ENCODE results near the gene PRMT7. TPM values are rescaled to one million over a fixed set of nuclear protein-coding genes. Genes with fewer than 3 reads are reported as not detected.

The PRMT7 gene
- total RNA-seq, 1 donor from 2014 or later, result 64.7 TPM

GRCh38 chr16:68374961-68375660 lies 64.3 kb downstream of the PRMT7 start:
- no peak for DNase-seq (ENCODE audit: low spot score)

DNA sequence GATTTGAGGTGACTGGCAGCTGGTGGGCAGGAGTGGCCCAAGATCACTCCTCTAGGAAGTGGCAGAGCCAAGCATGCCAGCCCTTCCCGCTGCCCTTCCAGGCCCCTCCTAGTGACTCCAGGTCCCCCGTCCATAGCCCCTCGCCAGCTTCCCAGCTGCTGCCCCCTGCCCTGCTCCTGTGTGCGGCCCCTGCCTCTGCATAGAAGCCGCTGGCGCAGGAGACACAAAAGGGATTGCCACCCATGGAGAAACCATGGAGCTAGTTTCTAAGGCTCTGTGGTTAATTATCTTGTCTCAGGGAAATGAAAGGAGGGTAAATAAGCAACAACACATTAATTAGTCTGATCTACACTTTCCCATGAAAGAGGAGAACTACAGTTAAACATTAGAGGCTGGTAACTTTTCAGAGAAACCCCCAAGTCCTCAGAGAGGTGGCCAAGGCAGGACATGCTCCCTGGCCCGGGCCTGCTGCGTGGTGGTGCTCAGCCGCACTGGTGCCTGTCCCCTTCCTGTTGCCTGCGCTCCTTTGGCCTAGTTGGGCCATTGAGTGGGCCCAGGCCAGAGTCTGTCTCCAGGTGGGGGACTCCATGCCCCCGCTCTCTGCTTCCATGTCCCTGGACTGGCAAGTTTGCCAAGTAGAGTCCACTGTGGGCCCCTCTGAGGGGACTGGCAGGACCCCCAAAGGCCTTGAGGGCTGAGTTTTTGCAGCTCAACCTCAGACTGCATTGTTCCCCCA lies 65.2 kb downstream of the PRMT7 start:
- no peak for DNase-seq (ENCODE audit: low spot score)

DNA sequence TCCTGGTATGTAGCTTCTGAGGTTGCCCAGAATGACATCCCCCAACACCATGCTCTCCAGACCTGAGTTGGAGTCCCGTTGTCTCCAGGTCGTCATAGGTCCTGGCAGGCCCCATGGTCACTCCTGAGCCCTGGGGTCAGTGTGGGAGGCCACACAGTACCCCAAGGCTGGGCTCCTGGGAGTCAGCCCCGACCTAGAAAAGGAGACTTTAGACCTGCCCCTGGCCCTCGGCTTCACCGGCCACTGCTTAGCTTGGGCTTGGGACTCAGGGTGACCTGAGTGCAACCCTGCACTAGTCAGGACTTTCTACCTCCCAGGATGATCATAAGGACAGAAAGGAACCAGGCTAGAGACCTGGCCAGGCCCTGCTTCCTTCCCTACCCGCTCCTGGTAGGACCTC lies 65.8 kb downstream of the PRMT7 start:
- DNase-seq (ENCODE audit: low spot score), result no peak

GRCh38 chr16:68377221-68377620 lies 66.4 kb downstream of the PRMT7 start:
- no peak for DNase-seq (ENCODE audit: low spot score)

DNA sequence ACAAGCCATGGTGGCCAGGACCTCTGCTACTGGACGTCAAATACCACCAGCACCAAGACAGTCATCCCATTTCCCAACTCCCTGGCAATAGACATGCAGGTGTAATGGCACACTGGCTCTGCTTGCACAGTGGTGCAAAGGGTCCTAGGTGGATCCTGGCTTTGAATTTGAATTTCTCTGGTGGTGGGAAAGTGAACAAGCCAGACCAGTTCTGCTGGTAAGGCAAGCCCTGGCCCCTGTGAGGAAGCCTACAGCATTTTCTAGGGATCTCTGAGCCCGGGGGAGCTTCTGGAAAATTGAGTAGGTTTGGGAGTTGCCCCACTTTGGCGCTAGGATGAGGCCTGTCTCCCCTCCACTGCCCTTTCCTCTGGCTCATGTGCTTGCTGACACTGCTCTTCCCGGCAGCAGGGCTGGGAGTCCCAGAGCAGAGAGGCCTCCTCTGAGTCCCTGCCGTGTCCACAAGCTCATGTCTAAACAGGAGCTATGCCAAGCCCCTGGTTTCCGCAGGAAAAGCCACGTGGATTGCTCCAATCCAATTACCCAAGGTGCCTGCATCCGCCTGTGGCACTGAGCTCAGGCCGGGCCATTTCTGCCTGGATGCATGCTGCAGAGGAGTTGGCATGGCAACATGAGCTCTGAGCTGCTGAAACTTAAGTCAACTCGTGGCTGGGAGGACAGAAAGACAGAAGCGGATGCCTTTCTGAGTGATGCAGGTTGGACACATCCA lies 67.0 kb downstream of the PRMT7 start:
- no peak for DNase-seq (ENCODE audit: low spot score)

- DNase-seq (ENCODE audit: low spot score), result no peak
Observed at GRCh38 chr16:68378436-68379415, 67.9 kb downstream of the PRMT7 start.

DNA sequence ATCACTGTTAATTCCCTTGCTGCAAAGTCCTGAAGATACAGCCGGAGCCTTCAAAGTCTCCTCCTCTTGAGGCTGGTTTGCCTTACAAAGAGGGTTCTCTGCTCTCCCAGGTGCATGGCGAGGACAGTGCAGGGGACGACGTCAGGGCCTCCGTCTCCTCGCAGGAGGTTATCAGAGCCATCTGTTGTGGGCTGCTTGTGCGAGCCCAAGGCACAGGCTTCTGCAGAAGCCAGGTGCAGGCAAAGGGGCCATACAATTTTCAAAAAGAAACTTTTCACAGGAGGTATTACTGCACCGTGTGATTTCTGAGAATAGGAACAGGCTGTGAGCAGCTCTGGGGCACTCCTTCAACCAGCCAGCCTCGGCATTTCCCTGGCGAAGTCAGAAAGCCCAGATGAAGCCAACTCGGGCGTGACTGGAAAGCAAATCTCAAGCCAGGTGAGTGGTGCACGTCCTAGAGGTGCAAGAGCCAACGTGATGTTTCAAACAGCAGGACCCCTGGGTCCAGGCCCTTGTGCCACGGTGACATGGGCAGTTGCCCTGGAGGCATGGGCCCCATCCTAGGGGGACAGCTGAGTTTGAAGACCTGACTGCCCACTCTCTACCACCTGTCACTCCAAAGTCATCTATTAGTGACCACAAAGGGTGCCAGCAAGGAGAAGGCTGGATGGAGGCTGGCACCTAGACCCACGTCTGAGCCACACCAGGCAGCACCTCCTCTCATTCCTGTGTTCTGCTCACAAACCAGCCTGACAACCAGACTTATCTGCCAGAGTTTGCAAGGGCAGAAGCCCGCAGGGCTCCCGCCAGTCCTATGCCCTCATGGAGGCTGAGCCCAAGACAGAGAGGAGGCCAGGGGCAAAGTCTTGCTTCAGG lies 68.9 kb downstream of the PRMT7 start:
- DNase-seq (ENCODE audit: low spot score), result no peak

- no peak for DNase-seq (ENCODE audit: low spot score)
Observed at GRCh38 chr16:68380348-68380670, 69.5 kb downstream of the PRMT7 start.

GRCh38 chr16:68380676-68381362 lies 70.0 kb downstream of the PRMT7 start:
- DNase-seq (ENCODE audit: low spot score), result no peak

DNA sequence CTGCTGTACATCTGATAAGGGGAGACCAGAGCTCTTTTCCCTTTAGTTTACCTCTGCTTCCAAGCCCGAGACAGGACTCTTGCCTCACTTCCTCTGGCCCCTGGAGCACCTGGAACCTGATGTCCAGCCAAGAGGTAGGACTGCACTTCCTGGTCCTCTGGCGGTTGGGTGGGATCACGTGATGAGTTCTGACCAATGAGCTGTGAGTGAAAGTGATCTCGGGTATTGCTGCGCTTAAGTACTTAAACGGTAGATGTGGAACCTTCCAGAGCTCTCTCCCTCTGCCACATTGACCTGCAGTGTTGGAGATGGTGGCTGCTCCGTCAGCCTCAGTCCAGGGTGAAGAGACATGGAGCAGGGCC lies 70.5 kb downstream of the PRMT7 start:
- no peak for DNase-seq (ENCODE audit: low spot score)

- no peak for DNase-seq (ENCODE audit: low spot score)
Observed at GRCh38 chr16:68382296-68382718, 71.5 kb downstream of the PRMT7 start.

DNA sequence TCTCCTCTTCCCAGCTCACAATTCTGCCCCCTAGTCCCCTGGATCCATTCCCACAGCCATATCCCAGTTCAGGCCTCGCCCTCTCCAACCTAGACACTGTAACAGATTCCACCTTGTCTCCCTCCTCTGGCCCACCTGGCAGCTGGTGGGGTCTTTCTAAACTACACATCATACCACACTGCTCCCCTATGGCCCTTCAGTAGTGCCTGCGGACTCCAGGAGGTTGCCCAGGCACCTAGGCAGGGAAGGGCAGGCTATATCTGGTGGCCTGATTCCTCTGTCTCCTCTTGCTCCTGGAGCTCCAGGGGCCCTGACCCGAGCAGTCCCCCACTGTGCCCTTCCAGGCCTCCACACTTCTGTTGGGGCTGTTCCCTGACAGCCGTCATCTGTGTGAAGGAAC lies 73.0 kb downstream of the PRMT7 start:
- DNase-seq (ENCODE audit: low spot score), result no peak

GRCh38 chr16:68384288-68385161 lies 73.7 kb downstream of the PRMT7 start:
- DNase-seq (ENCODE audit: low spot score), result no peak

DNA sequence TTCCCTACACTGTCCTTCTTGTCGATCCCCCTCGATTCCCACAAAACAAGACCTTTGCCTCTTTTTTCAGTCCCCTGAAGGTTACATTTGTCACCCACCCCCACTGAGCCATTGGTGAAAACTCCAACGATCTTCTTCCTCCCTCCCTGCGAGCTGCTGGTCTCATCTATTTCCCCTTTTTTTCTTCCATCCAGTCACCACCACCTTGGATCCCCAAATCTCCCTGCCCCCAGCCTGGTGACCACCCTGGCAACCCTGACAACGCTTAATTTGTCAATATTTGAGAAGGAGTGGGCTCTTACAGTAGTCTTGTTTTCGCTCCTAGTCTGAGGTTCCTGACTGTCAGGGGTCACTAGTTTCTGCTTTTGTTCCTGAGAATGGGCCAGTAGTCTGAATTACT lies 74.6 kb downstream of the PRMT7 start:
- no peak for DNase-seq (ENCODE audit: low spot score)

DNA sequence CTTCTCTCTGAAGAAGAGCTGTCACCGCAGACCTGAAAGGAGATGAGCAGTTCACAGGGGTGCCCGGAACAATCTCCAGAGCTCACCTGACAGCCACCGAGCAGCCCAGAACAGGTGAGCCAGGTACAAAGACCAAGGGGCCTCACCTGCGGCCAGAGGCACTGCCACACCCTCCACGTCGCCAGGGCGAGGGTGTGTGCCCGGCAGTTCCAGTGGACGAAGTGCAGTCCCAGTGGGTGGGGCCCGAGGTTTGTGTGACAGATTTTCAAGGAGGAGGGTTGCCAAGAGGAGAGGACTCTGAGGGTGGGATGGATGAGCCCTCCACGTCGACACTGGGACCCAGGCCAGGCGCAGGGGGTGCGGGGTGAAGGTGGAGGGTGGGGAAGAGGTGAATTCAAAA lies 75.8 kb downstream of the PRMT7 start:
- DNase-seq (ENCODE audit: low spot score), result no peak

DNA sequence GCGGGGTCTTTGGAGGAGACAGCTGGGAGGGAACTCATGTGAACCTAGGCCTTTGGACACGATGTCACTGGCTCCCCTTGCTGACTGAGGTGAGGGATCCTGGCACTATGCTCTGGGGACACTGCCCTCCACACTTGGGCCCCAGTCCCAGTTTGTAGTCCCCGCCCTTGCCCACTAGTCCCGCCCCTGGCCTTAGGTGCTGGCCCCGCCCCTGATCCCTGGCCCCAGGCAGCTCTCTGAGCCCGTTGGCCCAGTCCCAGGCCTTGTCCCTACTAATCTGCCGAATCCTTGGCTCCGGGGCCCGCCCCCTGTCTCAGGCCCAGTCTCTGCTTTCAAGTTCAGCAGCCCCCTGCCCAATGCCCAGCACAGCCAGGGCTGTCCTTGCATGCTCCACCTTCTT lies 76.5 kb downstream of the PRMT7 start:
- DNase-seq (ENCODE audit: low spot score), result no peak

- DNase-seq (ENCODE audit: low spot score), result no peak
Observed at GRCh38 chr16:68388124-68388523, 77.3 kb downstream of the PRMT7 start.

GRCh38 chr16:68389006-68389405 lies 78.2 kb downstream of the PRMT7 start:
- DNase-seq (ENCODE audit: low spot score), result no peak

GRCh38 chr16:68389750-68390371 lies 79.0 kb downstream of the PRMT7 start:
- no peak for DNase-seq (ENCODE audit: low spot score)
